Measurements from ENCODE around the gene CBLIF. TPM values are rescaled to one million over a fixed set of nuclear protein-coding genes. Genes with fewer than 3 reads are reported as not detected.
"Not testable (repeated sequence)": the region's sequence is repeated elsewhere in the genome, so short reads cannot be mapped to it uniquely, and the experiment has no call there.

CBLIF gene
- total RNA-seq, 1 donor from 2014 or later, result not detected

DNA sequence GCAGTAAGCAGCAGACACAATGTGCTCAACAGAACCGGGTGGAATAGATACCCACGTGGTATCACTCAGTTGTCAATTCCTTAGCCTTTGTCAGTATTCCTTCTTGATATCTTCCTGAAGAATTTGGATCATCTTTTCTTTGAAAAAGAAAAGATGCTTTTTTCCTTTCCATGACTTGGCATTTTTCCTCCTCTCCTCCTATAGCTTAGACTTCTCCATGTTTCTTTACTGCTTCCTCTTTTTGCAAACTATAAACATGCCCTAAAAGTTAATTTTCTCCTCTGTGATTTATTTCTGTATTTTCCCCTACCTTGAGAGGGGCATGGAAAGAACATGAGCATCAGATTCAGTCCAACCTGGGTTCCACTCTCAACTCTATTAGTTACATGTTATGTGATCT lies 11.7 kb downstream of the CBLIF start:
- TF ChIP-seq POLR2AphosphoS5 (IDR thresholded peaks at IDR 0.05; ENCODE audit: insufficient read depth in 1 of 2, low read depth in 1 of 2) (no peak), POLR2A (IDR thresholded peaks at IDR 0.05) (no peak)
- TF ChIP-seq, protein P1, sequence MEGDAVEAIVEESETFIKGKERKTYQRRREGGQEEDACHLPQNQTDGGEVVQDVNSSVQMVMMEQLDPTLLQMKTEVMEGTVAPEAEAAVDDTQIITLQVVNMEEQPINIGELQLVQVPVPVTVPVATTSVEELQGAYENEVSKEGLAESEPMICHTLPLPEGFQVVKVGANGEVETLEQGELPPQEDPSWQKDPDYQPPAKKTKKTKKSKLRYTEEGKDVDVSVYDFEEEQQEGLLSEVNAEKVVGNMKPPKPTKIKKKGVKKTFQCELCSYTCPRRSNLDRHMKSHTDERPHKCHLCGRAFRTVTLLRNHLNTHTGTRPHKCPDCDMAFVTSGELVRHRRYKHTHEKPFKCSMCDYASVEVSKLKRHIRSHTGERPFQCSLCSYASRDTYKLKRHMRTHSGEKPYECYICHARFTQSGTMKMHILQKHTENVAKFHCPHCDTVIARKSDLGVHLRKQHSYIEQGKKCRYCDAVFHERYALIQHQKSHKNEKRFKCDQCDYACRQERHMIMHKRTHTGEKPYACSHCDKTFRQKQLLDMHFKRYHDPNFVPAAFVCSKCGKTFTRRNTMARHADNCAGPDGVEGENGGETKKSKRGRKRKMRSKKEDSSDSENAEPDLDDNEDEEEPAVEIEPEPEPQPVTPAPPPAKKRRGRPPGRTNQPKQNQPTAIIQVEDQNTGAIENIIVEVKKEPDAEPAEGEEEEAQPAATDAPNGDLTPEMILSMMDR (IDR thresholded peaks at IDR 0.05), result no peak
- no peak for DNase-seq (ENCODE audit: extremely low spot score in 2 of 2)
- no peak overlapping the region for H3K4me3 ChIP-seq
- intact Hi-C loops (cut with DNase I), result no loop called here
- H3K9me3 ChIP-seq, result no peaks in the 10 kb centered on the region
- H3K27ac ChIP-seq, result no peak overlapping the region
- no peaks in the 10 kb centered on the region for H3K4me1 ChIP-seq
- no peaks in the 10 kb centered on the region for H3K36me3 ChIP-seq
- no peaks in the 10 kb centered on the region for H3K27me3 ChIP-seq

DNA sequence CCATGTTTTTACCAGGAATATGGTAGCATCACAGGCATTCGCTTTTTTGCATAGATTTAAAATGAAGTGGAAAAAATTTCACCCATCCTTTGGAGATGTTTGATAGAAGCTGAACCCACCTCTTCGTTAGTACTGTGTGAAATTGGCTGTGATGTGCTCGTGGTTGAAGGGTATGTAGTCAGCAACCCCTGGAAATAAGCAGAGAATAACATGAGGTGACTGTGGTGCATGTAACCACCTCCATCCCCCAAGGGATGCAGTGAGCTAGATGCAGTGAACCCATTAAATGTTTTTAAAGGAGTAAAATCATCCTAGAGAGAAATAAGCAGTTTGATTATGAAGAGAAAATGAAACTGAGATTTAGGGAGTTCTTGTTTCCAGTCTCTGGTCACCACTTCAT lies 15.9 kb downstream of the CBLIF start:
- TF ChIP-seq, protein P1 (IDR thresholded peaks at IDR 0.05), result no peak
- TF ChIP-seq POLR2A (IDR thresholded peaks at IDR 0.05), result no peak
- no peaks in the 10 kb centered on the region for H3K4me1 ChIP-seq
- no peak overlapping the region for H3K27ac ChIP-seq
- no peaks in the 10 kb centered on the region for H3K27me3 ChIP-seq
- H3K4me3 ChIP-seq, result no peak overlapping the region
- intact Hi-C loops (cut with DNase I), result no loop called here
- no peak for DNase-seq (ENCODE audit: extremely low spot score in 2 of 2)
- H3K9me3 ChIP-seq, result no peaks in the 10 kb centered on the region
- H3K36me3 ChIP-seq, result no peaks in the 10 kb centered on the region

DNA sequence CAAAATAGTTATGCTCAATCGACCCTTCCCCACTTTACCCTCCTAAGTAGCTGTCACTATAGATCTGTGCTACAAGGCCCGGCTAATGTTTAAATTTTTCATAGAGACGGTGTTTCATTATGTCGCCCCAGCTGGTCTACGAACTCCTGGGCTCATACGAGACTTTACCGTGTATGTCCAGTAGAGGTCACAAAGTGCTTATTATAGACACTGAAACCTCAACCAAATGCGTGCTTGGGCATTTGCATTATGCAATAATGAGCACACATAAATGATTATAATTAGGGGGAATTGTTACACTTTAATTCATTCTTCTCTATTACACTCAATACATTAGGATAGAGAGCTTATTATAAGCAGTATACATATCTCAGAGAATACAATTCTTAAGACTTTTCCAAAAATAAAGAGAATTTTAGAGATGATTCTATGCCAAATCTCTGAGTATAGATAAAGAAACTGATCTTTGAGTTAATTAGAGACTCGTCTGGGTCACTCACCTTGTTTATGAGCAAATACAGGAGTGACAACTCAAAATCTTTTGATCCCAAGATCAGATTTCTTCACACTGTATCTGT lies 22.2 kb downstream of the CBLIF start:
- Histone ChIP-seq H3K27me3 (no peaks in the 10 kb centered on the region), H3K4me3 (no peak overlapping the region), H3K9me3 (no peaks in the 10 kb centered on the region), H3K27ac (no peak overlapping the region), H3K4me1 (no peaks in the 10 kb centered on the region), H3K36me3 (no peaks in the 10 kb centered on the region)
- DNase-seq (ENCODE audit: extremely low spot score in 2 of 2), result no peak
- intact Hi-C loops (cut with DNase I), result no loop called here
- TF ChIP-seq POLR2AphosphoS5 (IDR thresholded peaks at IDR 0.05; ENCODE audit: insufficient read depth in 1 of 2, low read depth in 1 of 2) (no peak), POLR2A (IDR thresholded peaks at IDR 0.05) (no peak)
- TF ChIP-seq, protein P1 (IDR thresholded peaks at IDR 0.05), result peak in 1 of 3 experiments; percentile 24

DNA sequence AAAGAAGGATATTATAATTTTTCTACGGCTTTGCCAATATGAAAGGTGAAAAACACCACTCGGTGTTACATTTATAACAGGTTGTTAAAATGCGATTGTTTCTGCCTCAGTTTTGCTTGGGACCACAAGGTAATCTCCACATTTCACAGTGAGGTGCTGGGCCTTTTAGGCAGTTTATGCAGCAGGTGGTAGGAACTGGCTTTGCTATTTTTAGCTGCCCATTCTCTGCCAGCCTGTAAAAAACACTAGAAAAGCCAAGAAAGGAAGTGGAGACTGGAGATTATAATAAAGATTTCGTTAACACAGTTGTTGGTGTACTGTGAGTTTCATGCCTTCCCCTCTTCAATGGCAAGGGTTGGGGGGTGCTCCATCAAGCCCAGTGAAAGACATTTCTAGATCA lies 26.7 kb downstream of the CBLIF start:
- Histone ChIP-seq H3K9me3 (no peaks in the 10 kb centered on the region), H3K4me3 (no peak overlapping the region), H3K27me3 (no peaks in the 10 kb centered on the region), H3K4me1 (no peaks in the 10 kb centered on the region), H3K36me3 (no peaks in the 10 kb centered on the region), H3K27ac (no peak overlapping the region)
- TF ChIP-seq POLR2AphosphoS5 (IDR thresholded peaks at IDR 0.05; ENCODE audit: insufficient read depth in 1 of 2, low read depth in 1 of 2) (no peak), POLR2A (IDR thresholded peaks at IDR 0.05) (no peak)
- TF ChIP-seq, protein P1 (IDR thresholded peaks at IDR 0.05), result no peak
- no peak for DNase-seq (ENCODE audit: extremely low spot score in 2 of 2)
- intact Hi-C loops (cut with DNase I), result no loop called here

DNA sequence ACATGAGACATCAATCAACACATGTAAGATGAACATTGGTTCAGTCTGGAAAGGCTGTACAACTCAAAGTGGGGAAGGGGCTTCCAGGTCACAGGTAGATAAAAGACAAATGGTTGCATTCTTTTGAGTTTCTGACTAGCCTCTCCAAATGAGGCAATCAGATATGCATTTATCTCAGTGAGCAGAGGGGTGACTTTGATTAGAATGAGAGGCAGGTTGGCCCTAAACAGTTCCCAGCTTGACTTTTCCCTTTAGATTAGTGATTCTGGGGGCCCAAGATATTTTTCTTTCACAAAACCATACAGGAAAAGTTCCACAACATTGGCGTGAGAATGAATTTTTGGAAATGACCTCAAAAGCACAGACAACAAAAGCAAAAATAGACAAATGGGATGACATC lies 28.9 kb downstream of the CBLIF start:
- H3K4me1 ChIP-seq; H3K27me3 ChIP-seq; DNase-seq (ENCODE audit: extremely low spot score in 2 of 2); intact Hi-C loops (cut with DNase I); H3K9me3 ChIP-seq; H3K27ac ChIP-seq; H3K36me3 ChIP-seq; H3K4me3 ChIP-seq: not testable (repeated sequence)
